Activated T-helper 1 cell treated with anti-CD3 and anti-CD28 coated beads, Interleukin-12 subunit alpha, Interleukin-12 subunit beta, Interleukin-2, Interleukin-4 antibody, amounts not matched to agents 30 ng/mL and 10 ng/mL and 1 ng/mL, durations not matched to agents 14 hours and 24 hours and 36 hours (primary cell): ENCODE measurements around the gene SCGB1D2. TPM values are rescaled to one million over a fixed set of nuclear protein-coding genes. Genes with fewer than 3 reads are reported as not detected.
"Not testable (repeated sequence)": the region's sequence is repeated elsewhere in the genome, so short reads cannot be mapped to it uniquely, and the experiment has no call there.

Source experiments
- DNase-seq: peaks from one replicate; pipeline ENCODE4 v3.0.0; 2021; ENCODE audit warnings: low spot score
- H3K27ac Mint-ChIP-seq: one replicate; pipeline ENCODE4 v1.8.0; 2021; ENCODE audit warnings: mild to moderate bottlenecking, mixed read lengths
- H3K27me3 Mint-ChIP-seq: one replicate; pipeline ENCODE4 v1.8.0; 2022; ENCODE audit warnings: mild to moderate bottlenecking, moderate library complexity, mixed read lengths; ENCODE audit not compliant: insufficient read depth
- H3K36me3 Mint-ChIP-seq: one replicate; pipeline ENCODE4 v1.8.0; 2021; ENCODE audit warnings: low read depth, mixed read lengths
- H3K4me1 Mint-ChIP-seq: one replicate; pipeline ENCODE4 v1.8.0; 2021; ENCODE audit warnings: low read depth, mixed read lengths
- H3K4me3 Mint-ChIP-seq: one replicate; pipeline ENCODE4 v1.8.0; 2021; ENCODE audit warnings: mild to moderate bottlenecking, moderate library complexity, mixed read lengths
- H3K9me3 Mint-ChIP-seq: one replicate; pipeline ENCODE4 v1.8.0; 2021; ENCODE audit warnings: mixed read lengths
- intact Hi-C: fragments of 100-400 bp; cut with micrococcal nuclease; formaldehyde crosslinking; loops from one replicate; pipeline ENCODE4 v1.15.1; 2024
- total RNA-seq: library from RNA; stranded (reverse); gene quantifications from 2 replicates; pipeline ENCODE4 v1.2.3, GENCODE V29; 2022

The SCGB1D2 gene, protein sequence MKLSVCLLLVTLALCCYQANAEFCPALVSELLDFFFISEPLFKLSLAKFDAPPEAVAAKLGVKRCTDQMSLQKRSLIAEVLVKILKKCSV
- total RNA-seq = not detected in 2 replicates

DNA sequence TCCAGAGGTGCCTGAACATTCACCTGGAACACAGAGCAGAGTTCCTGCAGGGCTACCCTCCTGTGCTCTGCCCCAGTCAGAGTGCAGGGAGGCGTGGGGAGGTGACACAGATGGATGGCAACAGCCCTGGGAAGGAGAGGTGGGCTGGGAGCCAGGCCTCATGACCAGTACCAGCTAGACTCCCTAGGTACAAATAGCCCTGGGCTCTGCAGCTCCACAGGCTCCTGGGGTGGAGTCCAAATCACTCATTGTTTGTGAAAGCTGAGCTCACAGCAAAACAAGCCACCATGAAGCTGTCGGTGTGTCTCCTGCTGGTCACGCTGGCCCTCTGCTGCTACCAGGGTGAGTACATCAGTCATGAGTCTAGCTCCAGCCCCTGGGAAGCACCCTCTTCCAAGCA, at the start of gene SCGB1D2:
Gene SCGB1D2, plus strand, starts transcription at position 219 of the 400 bp plus-strand sequence. Its CDS starts 69 bp downstream, at position 288.
- no peak within 1 kb of the TSS for H3K4me3 Mint-ChIP-seq
- peaks cover 10% of the 10 kb centered on the region for H3K27me3 Mint-ChIP-seq
- intact Hi-C loops = no loop called here
- no peaks in the 10 kb centered on the region for H3K9me3 Mint-ChIP-seq
- no peaks in the 10 kb centered on the region for H3K4me1 Mint-ChIP-seq
- no peaks in the 10 kb centered on the region for H3K36me3 Mint-ChIP-seq
- no peak within 1 kb of the TSS for H3K27ac Mint-ChIP-seq
- DNase-seq = no peak

DNA sequence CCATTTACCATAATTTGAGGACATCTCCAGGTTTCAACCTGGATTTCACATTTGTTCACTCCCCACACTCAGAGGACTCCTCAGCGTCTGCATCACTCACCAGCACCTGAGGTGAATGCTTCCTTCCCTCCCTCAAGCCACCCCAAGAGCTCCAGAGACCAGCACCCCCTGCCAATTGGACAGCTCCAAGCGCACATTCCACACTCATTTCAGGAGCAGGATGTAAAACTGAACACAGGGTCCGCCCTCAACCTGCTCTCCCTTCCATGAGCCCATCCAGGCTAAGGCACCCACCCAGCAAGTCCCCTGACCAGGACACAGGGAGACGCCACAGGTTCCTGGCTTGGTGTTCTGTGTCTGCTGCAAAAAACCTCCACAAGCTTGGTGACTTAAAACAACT, 48.1 kb upstream of the SCGB1D2 start:
- no peak overlapping the region for H3K4me3 Mint-ChIP-seq
- H3K27me3 Mint-ChIP-seq = peaks cover 21% of the 10 kb centered on the region
- no peaks in the 10 kb centered on the region for H3K36me3 Mint-ChIP-seq
- intact Hi-C loops = no loop called here
- no peak for DNase-seq
- H3K9me3 Mint-ChIP-seq = no peaks in the 10 kb centered on the region
- no peak overlapping the region for H3K27ac Mint-ChIP-seq
- H3K4me1 Mint-ChIP-seq = no peaks in the 10 kb centered on the region

DNA sequence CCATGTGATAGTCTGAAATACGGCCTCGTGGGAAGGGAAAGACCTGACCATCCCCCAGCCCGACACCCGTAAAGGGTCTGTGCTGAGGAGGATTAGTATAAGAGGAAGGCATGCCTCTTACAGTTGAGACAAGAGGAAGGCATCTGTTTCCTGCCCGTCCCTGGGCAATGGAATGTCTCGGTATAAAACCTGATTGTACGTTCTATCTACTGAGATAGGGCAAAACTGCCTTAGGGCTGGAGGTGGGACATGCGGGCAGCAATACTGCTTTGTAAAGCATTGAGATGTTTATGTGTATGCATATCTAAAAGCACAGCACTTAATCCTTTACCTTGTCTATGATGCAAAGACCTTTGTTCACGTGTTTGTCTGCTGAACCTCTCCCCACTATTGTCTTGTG, 47.0 kb upstream of the SCGB1D2 start:
- H3K4me1 Mint-ChIP-seq, H3K4me3 Mint-ChIP-seq, DNase-seq, H3K9me3 Mint-ChIP-seq, intact Hi-C loops, H3K36me3 Mint-ChIP-seq, H3K27ac Mint-ChIP-seq: not testable (repeated sequence)
- peaks cover 21% of the 10 kb centered on the region for H3K27me3 Mint-ChIP-seq

DNA sequence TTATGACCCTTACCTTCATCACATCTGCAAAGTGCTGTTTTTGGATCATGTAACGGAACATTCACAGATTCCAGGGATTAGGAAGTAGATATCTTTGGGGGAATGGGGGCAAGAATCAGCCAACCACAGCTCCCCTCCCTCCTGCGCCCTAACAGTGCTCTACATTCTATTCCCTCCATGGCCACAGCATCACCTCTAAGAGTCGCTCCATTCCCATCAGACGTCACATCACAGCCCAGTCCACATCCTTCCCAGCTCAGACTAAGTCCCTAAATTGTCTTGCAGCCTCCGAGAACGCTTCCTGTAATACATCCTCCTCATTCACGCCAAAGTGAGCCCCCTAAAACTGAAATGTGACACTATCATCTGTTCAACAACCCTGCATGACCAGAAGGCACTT, 46.1 kb upstream of the SCGB1D2 start:
- H3K4me3 Mint-ChIP-seq = no peak overlapping the region
- H3K9me3 Mint-ChIP-seq = no peaks in the 10 kb centered on the region
- intact Hi-C loops = no loop called here
- no peaks in the 10 kb centered on the region for H3K4me1 Mint-ChIP-seq
- H3K36me3 Mint-ChIP-seq = no peaks in the 10 kb centered on the region
- no peak overlapping the region for H3K27ac Mint-ChIP-seq
- no peak for DNase-seq
- peaks cover 24% of the 10 kb centered on the region for H3K27me3 Mint-ChIP-seq

DNA sequence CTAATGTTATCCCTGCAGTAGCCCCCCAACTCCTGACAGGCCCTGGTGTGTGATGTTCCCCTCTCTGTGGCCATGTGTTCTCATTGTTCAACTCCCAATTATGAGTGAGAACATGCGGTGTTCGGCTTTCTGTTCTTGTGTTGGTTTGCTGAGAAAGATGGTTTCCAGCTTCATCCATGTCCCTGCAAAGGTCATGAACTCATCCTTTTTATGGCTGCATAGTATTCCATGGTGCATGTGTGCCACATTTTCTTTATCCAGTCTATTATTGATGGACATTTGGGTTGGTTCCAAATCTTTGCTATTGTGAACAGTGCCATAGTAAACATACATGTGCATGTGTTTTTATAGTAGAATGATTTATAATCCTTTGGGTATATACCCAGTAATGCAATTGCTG, 44.6 kb upstream of the SCGB1D2 start:
- intact Hi-C loops, DNase-seq, H3K9me3 Mint-ChIP-seq, H3K27ac Mint-ChIP-seq, H3K36me3 Mint-ChIP-seq, H3K4me1 Mint-ChIP-seq, H3K4me3 Mint-ChIP-seq: not testable (repeated sequence)
- H3K27me3 Mint-ChIP-seq = peaks cover 22% of the 10 kb centered on the region

DNA sequence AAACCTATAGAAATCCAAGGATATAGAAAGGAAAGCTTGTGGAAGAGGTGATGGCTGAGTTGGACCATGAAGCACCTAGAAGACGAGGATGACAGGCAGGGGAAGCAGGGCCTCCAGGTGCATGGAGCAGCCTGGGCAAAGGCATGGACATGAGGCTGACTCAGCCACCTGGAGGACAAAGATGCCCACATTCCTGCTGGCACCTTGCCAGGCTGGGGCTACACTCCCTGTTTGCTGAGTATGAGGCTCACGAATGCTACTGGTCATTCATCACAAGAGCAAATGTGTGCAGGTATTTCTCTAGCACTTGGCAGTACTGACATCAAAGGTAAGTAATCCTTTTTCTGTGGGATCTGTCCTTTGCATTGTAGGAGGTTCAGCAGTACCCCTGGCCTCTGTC, 40.7 kb upstream of the SCGB1D2 start:
- Mint-ChIP-seq H3K4me3 (no peak overlapping the region), H3K9me3 (no peaks in the 10 kb centered on the region), H3K36me3 (no peaks in the 10 kb centered on the region), H3K27ac (no peak overlapping the region), H3K4me1 (no peaks in the 10 kb centered on the region), H3K27me3 (peaks cover 12% of the 10 kb centered on the region)
- DNase-seq = no peak
- intact Hi-C loops = no loop called here

DNA sequence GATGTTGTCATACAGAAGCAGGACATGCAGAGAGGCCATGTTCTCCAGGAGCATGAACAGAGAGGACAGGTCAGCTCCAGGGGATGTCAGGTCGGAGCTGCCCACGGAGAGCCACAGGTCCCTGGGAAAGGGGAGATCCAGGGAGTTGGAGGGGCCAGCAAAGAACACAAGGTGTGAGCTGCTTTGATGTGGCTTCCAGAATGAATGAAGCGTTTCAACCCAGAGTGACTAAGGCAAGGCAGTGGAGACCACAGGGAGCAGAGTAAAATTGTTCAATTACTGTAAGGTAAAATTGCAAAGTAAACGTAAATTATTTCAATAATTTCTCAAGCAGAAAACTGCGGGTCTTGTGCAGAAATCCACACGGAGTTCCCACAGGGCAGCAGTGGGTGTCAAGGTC, 39.1 kb upstream of the SCGB1D2 start:
- H3K4me3 Mint-ChIP-seq = no peak overlapping the region
- no peak for DNase-seq
- H3K9me3 Mint-ChIP-seq = no peaks in the 10 kb centered on the region
- no peak overlapping the region for H3K27ac Mint-ChIP-seq
- intact Hi-C loops = no loop called here
- H3K36me3 Mint-ChIP-seq = no peaks in the 10 kb centered on the region
- H3K27me3 Mint-ChIP-seq = peaks cover 12% of the 10 kb centered on the region
- H3K4me1 Mint-ChIP-seq = no peaks in the 10 kb centered on the region

DNA sequence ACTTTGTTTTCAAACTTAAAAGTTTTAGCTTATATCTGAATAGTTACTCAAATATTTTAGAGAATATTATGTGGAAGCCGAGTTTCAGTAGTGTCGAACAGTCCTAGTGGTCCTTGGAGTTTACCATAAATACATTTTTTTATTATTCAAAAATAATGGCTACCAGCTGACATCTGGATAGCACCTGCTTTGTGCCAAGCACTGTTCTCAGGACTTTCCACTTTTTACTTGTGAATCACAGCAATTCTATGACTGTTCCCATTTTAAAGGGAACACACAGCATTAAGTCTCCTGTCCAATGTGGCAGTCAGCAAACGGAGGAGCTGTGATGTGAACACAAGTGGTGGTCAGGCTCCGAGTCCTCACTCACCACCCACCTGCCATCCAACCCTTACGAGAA, 37.6 kb upstream of the SCGB1D2 start:
- Mint-ChIP-seq H3K4me3 (no peak overlapping the region), H3K27ac (no peak overlapping the region), H3K9me3 (no peaks in the 10 kb centered on the region), H3K36me3 (no peaks in the 10 kb centered on the region), H3K27me3 (peaks cover 11% of the 10 kb centered on the region), H3K4me1 (no peaks in the 10 kb centered on the region)
- no peak for DNase-seq
- intact Hi-C loops = no loop called here

DNA sequence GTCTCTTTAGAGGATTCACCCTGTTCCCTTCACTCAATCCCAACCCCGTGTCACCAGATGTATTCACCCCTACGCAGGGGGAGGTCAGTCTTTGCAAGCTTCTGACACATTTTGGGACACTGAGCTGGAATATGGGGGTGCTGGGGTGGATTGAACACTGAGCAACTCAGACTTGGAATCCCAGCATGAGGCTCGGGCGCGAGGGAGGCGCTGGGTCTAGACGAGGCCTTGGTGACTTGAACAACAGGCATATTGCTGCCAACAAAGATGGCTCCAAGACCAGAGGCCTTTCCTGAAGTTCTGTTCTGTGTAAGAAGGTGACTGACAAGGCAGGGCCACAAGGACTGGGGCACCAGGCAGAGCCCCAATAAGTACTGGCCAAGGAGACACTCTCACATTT, 36.6 kb upstream of the SCGB1D2 start:
- H3K4me3 Mint-ChIP-seq = no peak overlapping the region

DNA sequence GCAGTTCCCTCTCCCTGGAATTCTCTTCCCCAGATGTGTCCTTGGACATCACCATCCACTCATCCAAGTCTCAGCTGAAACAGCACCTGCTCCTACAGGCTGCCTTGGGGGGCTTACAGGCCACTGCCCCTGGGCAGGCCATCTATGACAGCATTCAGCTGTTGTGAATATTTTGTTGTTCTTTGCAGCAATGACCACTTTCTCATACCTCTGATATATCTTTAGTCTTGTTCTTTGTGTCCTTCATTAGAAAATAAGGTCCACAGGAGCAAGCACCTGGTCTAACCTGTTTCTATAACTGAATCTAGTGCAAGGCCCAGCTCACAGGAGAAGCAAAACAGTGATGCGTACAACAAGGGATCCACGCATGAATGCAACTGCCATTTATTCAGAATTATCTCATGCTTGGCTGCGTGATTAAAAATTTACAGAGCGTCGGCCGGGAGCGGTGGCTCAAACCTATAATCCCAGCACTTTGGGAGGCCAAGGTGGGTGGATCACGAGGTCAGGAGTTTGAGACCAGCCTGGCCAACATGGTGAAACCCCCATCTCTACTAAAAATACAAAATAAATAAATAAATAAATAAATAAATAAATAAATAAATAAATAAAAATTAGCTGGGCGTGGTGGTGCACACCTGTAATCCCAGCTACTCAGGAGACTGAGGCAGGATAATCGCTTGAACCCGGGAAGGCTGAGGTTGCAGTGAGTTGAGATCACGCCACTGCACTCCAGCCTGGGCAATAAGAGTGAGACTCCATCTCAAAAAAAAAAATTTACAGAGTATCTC, 35.6 kb upstream of the SCGB1D2 start:
- H3K9me3 Mint-ChIP-seq, intact Hi-C loops, H3K27me3 Mint-ChIP-seq, H3K27ac Mint-ChIP-seq, H3K36me3 Mint-ChIP-seq, DNase-seq, H3K4me3 Mint-ChIP-seq, H3K4me1 Mint-ChIP-seq: not testable (repeated sequence)

More for the DNA sequence above, 36.6 kb upstream of the SCGB1D2 start:
- H3K27ac Mint-ChIP-seq = no peak overlapping the region
- DNase-seq = no peak
- no peaks in the 10 kb centered on the region for H3K4me1 Mint-ChIP-seq
- H3K36me3 Mint-ChIP-seq = no peaks in the 10 kb centered on the region
- H3K27me3 Mint-ChIP-seq = peaks cover 8% of the 10 kb centered on the region
- intact Hi-C loops = no loop called here
- no peaks in the 10 kb centered on the region for H3K9me3 Mint-ChIP-seq

DNA sequence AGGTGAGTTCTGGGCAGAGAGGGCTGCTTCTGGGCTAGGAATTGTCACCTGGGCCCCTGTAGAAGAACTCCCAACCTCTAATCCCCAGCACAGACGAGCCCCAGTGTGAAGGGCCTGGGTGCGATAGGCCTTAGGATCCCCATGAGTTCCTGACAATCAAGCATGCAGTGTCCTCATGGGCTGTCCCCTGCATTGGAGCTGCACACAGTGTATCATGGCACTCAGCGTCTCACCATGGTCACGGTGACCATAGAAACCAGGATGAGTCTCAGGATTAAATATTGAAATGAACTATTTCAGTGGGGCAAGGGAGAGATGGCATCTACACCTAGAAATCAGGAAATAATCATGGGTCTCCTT, 33.3 kb upstream of the SCGB1D2 start:
- Mint-ChIP-seq H3K27ac (no peak overlapping the region), H3K4me1 (no peaks in the 10 kb centered on the region), H3K27me3 (peaks cover 6% of the 10 kb centered on the region), H3K4me3 (no peak overlapping the region), H3K9me3 (no peaks in the 10 kb centered on the region), H3K36me3 (no peaks in the 10 kb centered on the region)
- intact Hi-C loops = loop anchor here (1.0 to 2.0 kb wide), 2 partner anchors 37 to 338 kb away; no protein-coding TSS in a partner anchor
- no peak for DNase-seq

DNA sequence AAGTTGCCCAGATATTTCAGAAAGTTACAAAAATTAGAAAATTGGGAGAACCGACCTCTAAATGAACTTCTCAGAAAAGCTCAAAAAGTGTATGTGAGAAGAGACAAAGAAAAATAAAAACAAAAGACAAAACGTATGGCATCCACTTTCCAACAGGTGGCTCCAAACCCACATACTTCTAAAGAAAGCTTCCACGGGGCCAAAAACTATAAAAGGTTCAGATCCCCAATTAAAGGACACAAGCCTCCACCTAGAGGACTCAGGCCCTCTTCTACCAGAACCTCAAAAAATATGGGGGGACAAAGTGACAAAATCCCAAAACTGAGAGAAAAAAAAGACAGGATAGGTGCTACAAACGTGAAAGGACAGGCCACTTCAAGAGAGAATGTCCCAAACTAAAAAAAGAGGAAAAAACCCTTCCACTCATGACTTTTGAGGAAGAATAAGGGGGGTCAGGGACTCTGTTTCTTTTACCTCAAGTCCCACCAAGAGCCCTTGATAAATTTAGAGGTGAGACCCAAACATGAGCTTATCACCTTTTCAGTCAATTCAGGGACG, 24.8 kb upstream of the SCGB1D2 start:
- no peaks in the 10 kb centered on the region for H3K36me3 Mint-ChIP-seq
- DNase-seq = no peak
- peaks cover 5% of the 10 kb centered on the region for H3K9me3 Mint-ChIP-seq
- no peak overlapping the region for H3K27ac Mint-ChIP-seq
- H3K4me3 Mint-ChIP-seq = no peak overlapping the region
- H3K4me1 Mint-ChIP-seq = no peaks in the 10 kb centered on the region
- intact Hi-C loops = loop anchor here (1.0 kb wide), 2 partner anchors 94 to 161 kb away; no protein-coding TSS in a partner anchor
- peaks cover 8% of the 10 kb centered on the region for H3K27me3 Mint-ChIP-seq

DNA sequence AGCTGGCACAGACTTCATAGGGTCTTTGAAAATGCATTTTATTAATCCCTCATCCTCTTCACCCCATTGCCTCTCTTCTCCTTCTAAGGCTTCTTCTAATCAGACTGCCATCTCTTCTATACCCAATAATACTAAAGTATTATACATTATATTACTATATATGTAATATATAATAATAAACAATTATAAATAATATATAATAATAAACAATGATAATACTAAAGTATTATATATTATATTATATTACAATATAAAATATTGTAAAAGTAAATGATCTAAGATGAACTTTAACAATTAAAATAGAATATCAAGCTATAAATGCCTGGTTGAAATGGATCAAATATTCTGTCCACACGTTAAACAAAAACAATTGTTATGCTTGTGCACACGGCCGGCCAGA, 20.5 kb upstream of the SCGB1D2 start:
- DNase-seq = no peak
- no peaks in the 10 kb centered on the region for H3K27me3 Mint-ChIP-seq
- peaks cover 2% of the 10 kb centered on the region for H3K36me3 Mint-ChIP-seq
- peaks cover 31% of the 10 kb centered on the region for H3K9me3 Mint-ChIP-seq
- intact Hi-C loops = no loop called here
- no peak overlapping the region for H3K27ac Mint-ChIP-seq
- H3K4me3 Mint-ChIP-seq = no peak overlapping the region
- H3K4me1 Mint-ChIP-seq = no peaks in the 10 kb centered on the region
